Measurements from ENCODE around the gene GSK3B. TPM values are rescaled to one million over a fixed set of nuclear protein-coding genes. Genes with fewer than 3 reads are reported as not detected.

Gene GSK3B
- total RNA-seq, 1 experiment from 2014 or later, result 56.5 TPM

DNA sequence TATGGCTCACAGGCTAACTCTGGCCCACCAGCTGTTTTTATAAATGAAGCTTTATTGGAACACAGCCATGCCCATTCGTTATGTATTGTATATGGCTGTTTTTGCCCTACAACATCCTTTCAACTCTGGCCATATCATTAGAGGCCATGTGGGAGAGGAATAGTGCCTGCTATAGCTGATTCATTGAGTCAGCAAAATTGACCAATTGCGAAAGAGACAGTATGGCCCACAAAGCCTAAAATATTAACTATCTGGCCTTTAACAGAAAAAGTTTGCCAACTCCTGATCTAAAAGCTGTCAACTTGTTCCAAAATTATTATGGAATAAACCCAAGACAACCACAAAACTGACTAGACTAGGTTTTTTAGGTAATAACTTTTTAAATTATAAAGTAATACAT is 311.0 kb downstream of the GSK3B start:
- H4K8ac ChIP-seq (replicated peaks; ENCODE audit: insufficient read length, low read depth, low read length), result no peak overlapping the region
- Mint-ChIP-seq H3K4me3 (no peak overlapping the region), H3K27me3 (ENCODE audit: low read depth) (no peaks in the 10 kb centered on the region), H3K36me3 (ENCODE audit: insufficient read depth in 1 of 3, low read depth in 3 of 3) (no peaks in the 10 kb centered on the region), H3K27ac (no peak overlapping the region), H3K4me1 (peaks cover 0 to 4% of the 10 kb centered on the region in 2 experiments; a peak in 2 of 4 replicates), H3K9me3 (no peaks in the 10 kb centered on the region)
- H3T11ph ChIP-seq (ENCODE audit: low read length), result no peak overlapping the region
- H3K4me2 ChIP-seq (ENCODE audit: insufficient read depth, insufficient read length, low read length), result no peak overlapping the region
- H3K79me1 ChIP-seq (ENCODE audit: insufficient read depth, low read depth, low read length, poor library complexity, severe bottlenecking), result no peaks in the 10 kb centered on the region
- no peak overlapping the region for H3K27ac ChIP-seq (ENCODE audit: insufficient read length, low read depth, low read length)
- no peaks in the 10 kb centered on the region for H3K4me1 ChIP-seq (ENCODE audit: insufficient read depth, low read length)
- no peak overlapping the region for H3K56ac ChIP-seq (ENCODE audit: insufficient read length, low read depth, low read length)
- no peak overlapping the region for H2BK20ac ChIP-seq (ENCODE audit: low read depth, low read length, poor library complexity, severe bottlenecking)
- no peak for DNase-seq
- no peak overlapping the region for H2AFZ ChIP-seq (ENCODE audit: low read length)
- H4K91ac ChIP-seq (ENCODE audit: insufficient read length, low read depth, low read length), result no peak overlapping the region
- H2BK15ac ChIP-seq (ENCODE audit: low read depth, low read length), result no peak overlapping the region
- no peak overlapping the region for H3K14ac ChIP-seq (ENCODE audit: insufficient read depth, low read length)
- no peak overlapping the region for H2AK5ac ChIP-seq (ENCODE audit: insufficient read length, low read length)
- TF ChIP-seq, protein P1, sequence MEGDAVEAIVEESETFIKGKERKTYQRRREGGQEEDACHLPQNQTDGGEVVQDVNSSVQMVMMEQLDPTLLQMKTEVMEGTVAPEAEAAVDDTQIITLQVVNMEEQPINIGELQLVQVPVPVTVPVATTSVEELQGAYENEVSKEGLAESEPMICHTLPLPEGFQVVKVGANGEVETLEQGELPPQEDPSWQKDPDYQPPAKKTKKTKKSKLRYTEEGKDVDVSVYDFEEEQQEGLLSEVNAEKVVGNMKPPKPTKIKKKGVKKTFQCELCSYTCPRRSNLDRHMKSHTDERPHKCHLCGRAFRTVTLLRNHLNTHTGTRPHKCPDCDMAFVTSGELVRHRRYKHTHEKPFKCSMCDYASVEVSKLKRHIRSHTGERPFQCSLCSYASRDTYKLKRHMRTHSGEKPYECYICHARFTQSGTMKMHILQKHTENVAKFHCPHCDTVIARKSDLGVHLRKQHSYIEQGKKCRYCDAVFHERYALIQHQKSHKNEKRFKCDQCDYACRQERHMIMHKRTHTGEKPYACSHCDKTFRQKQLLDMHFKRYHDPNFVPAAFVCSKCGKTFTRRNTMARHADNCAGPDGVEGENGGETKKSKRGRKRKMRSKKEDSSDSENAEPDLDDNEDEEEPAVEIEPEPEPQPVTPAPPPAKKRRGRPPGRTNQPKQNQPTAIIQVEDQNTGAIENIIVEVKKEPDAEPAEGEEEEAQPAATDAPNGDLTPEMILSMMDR (conservative IDR thresholded peaks at IDR 0.05), result no peak
- no peaks in the 10 kb centered on the region for H4K20me1 ChIP-seq (ENCODE audit: control insufficient read depth, insufficient read depth, insufficient read length)
- H2BK120ac ChIP-seq (ENCODE audit: low read depth, low read length, poor library complexity, severe bottlenecking), result no peak overlapping the region
- no peak overlapping the region for H4K5ac ChIP-seq (ENCODE audit: insufficient read length, low read depth, low read length)
- H3K23me2 ChIP-seq (ENCODE audit: insufficient read length, low read depth, low read length, poor library complexity, severe bottlenecking), result no peaks in the 10 kb centered on the region
- no peaks in the 10 kb centered on the region for H3K79me2 ChIP-seq (ENCODE audit: insufficient read depth, low read length)
- no peaks in the 10 kb centered on the region for H3K9me3 ChIP-seq (ENCODE audit: control insufficient read depth, low read depth, low read length)
- no peak overlapping the region for H3K4ac ChIP-seq (ENCODE audit: low read depth, low read length)
- no peaks in the 10 kb centered on the region for H3K27me3 ChIP-seq (ENCODE audit: insufficient read depth, low read length)
- H2BK5ac ChIP-seq (ENCODE audit: insufficient read length, low read length), result no peak overlapping the region
- no peak overlapping the region for H3K23ac ChIP-seq (ENCODE audit: insufficient read length, low read depth, low read length)
- H2BK12ac ChIP-seq (ENCODE audit: insufficient read length, low read depth, low read length), result no peak overlapping the region
- H3K9ac ChIP-seq (ENCODE audit: extremely low read depth, insufficient read length, low read length), result no peak overlapping the region
- H3K18ac ChIP-seq (ENCODE audit: insufficient read length, low read depth, low read length), result no peak overlapping the region
- WGBS (ENCODE audit: extremely low coverage, insufficient read length, low lambda C conversion rate), result no CpG with 5 or more reads among the region's 2 CpGs
